Large intestine (tissue), 3 donors: ENCODE measurements around the gene ZSWIM1. TPM values are rescaled to one million over a fixed set of nuclear protein-coding genes. Genes with fewer than 3 reads are reported as not detected.
A peak's percentile ranks its signal among the peaks of the same experiment; 100 is the strongest.

Experiments
- DNase-seq, 2 donors: peaks; one replicate each; pipeline versions ENCODE4 v3.0.0 to v3.0.0-alpha.2; 2013
- H3K27ac ChIP-seq: one replicate; pipeline ENCODE4 v1.5.1; 2013; ENCODE audit warnings: low read length
- H3K27me3 ChIP-seq: 2 replicates; pipeline ENCODE4 v1.6.1; 2013; ENCODE audit warnings: low read length; ENCODE audit not compliant: control insufficient read depth, insufficient read depth
- H3K36me3 ChIP-seq: 2 replicates; pipeline ENCODE4 v1.6.1; 2013; ENCODE audit warnings: low read length; ENCODE audit not compliant: control insufficient read depth, insufficient read depth
- H3K4me1 ChIP-seq: one replicate; pipeline ENCODE4 v1.6.1; 2013; ENCODE audit warnings: low read length; ENCODE audit not compliant: control insufficient read depth, insufficient read depth
- H3K4me3 ChIP-seq: one replicate; pipeline ENCODE4 v1.5.1; 2013; ENCODE audit warnings: low read length
- H3K9me3 ChIP-seq: one replicate; pipeline ENCODE4 v1.6.1; 2013; ENCODE audit warnings: mild to moderate bottlenecking, low read depth, low read length, moderate library complexity; ENCODE audit not compliant: control insufficient read depth
- WGBS: methylation state at CpG from one replicate; pipeline ENCODE4 v1.1.5; 2013; ENCODE audit warnings: low lambda C conversion rate; ENCODE audit not compliant: insufficient coverage; 5-methylcytosine and 5-hydroxymethylcytosine counted together
- polyA plus RNA-seq: library from polyadenylated mRNA; unstranded; fragments of 120-200 nt; gene quantifications from one replicate; pipeline ENCODE4 v1.2.1, GENCODE V29; 2013

The ZSWIM1 gene
- polyA plus RNA-seq, 1 donor: 17.3 TPM

DNA sequence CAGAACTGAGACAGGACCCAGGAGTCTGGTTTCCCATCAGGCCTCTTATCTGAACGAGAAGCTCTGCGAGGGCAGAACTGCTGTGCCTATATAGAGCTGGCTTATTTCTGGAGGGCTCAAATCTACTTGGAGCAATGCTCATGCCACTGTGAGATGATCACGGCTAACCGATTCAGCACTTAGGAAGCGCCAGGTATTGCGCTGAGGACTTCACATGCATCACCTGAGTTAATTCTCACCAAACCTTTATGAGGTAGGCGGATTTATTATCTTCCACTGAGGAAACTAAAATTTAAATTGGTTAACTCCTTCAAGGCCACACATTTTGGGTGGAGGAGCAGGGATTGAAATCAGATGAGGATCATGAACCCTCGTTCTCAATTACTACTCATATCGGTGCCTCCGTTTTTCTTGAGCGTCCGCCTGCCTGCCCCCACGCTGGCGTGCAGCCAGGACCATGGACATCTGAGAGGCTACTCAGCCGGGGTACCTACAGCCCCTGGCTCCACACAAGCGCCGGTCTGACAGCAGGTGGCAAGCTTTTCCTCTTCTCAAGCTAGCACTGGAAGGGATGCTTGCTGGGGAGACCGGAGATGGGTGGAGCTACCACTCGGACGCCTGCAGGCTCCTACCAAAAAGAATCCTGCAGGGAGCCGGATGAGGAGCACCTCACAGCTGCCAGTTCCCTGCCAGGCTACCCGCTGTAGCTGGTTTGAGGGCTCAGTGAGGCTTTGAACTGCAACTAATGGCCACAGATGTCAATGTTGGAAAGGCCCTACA, 52.4 kb downstream of the ZSWIM1 start:
- no peaks in the 10 kb centered on the region for H3K9me3 ChIP-seq
- peaks cover 11% of the 10 kb centered on the region for H3K4me1 ChIP-seq
- H3K27ac ChIP-seq: peak overlapping the region; percentile 100
- no peaks in the 10 kb centered on the region for H3K27me3 ChIP-seq
- WGBS: no CpG with 5 or more reads among the region's 22 CpGs
- DNase-seq: peak; percentile 66 to 73
- peak overlapping the region; percentile 100 for H3K4me3 ChIP-seq
- H3K36me3 ChIP-seq: peaks cover 13% of the 10 kb centered on the region

DNA sequence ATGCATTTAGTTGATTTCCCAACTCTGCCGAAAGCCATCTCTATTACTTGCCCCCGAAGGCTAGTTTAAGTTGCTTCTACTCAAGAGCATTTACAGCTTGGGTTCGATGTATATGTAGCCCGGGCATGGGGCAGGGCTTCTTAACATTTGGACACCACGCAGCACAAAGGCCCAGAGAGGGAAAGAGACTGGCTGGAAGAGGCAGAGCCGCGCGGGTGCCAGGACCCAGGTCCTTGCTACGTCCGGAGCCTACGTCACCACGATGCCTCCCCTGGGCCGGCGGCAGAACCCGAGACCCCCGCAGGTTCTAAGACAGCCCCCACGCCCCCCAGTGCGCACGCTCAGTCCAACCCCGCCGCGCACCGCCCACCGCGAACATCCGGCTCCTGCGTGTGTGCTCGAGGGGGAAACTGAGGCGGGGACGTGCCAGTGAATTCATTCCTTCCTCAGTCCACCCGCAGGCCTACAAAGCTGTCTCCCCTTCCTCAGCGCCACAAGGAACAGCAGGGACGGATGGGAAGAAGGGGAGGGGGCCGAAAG, 53.1 kb downstream of the ZSWIM1 start:
- Histone ChIP-seq H3K27me3 (no peaks in the 10 kb centered on the region), H3K4me1 (peaks cover 11% of the 10 kb centered on the region), H3K36me3 (peaks cover 19% of the 10 kb centered on the region), H3K4me3 (peak overlapping the region; percentile 100), H3K27ac (peak overlapping the region; percentile 100), H3K9me3 (no peaks in the 10 kb centered on the region)
- WGBS: no CpG with 5 or more reads among the region's 34 CpGs
- peak in 1 of 2 donors; percentile 54 for DNase-seq

Other genes starting within 250 kb of the ZSWIM1 start
- gene WFDC9, start 249.9 kb upstream of the ZSWIM1 start, polyA plus RNA-seq: not detected
- not detected for gene WFDC11, start 211.0 kb upstream of the ZSWIM1 start, polyA plus RNA-seq
- gene WFDC13, start 179.2 kb upstream of the ZSWIM1 start, polyA plus RNA-seq: not detected
- not detected for gene WFDC10B, start 176.2 kb upstream of the ZSWIM1 start, polyA plus RNA-seq
- not detected for gene SPINT4, start 158.9 kb upstream of the ZSWIM1 start, polyA plus RNA-seq
- 0.57 TPM for gene WFDC3, start 89.3 kb upstream of the ZSWIM1 start, polyA plus RNA-seq
- gene DNTTIP1, start 89.3 kb upstream of the ZSWIM1 start, polyA plus RNA-seq: 27.1 TPM
- gene UBE2C, start 68.6 kb upstream of the ZSWIM1 start, polyA plus RNA-seq: 35.6 TPM
- 10.9 TPM for gene TNNC2, start 53.9 kb upstream of the ZSWIM1 start, polyA plus RNA-seq
- gene SNX21, start 47.4 kb upstream of the ZSWIM1 start, polyA plus RNA-seq: 11.1 TPM
- gene ACOT8, start 23.8 kb upstream of the ZSWIM1 start, polyA plus RNA-seq: 26.5 TPM
- gene ZSWIM3, start 23.6 kb upstream of the ZSWIM1 start, polyA plus RNA-seq: 6.5 TPM
- gene SPATA25, start 6.4 kb downstream of the ZSWIM1 start, polyA plus RNA-seq: 17.3 TPM
- 15.6 TPM for gene NEURL2, start 10.0 kb downstream of the ZSWIM1 start, polyA plus RNA-seq
- gene CTSA, start 10.1 kb downstream of the ZSWIM1 start, polyA plus RNA-seq: 851 TPM
- 25.2 TPM for gene PLTP, start 30.9 kb downstream of the ZSWIM1 start, polyA plus RNA-seq
- 28.1 TPM for gene PCIF1, start 53.5 kb downstream of the ZSWIM1 start, polyA plus RNA-seq
- 13.4 TPM for gene ZNF335, start 91.0 kb downstream of the ZSWIM1 start, polyA plus RNA-seq
- gene MMP9, start 127.7 kb downstream of the ZSWIM1 start, polyA plus RNA-seq: 1.6 TPM
- gene SLC12A5, start 148.0 kb downstream of the ZSWIM1 start, polyA plus RNA-seq: 3.5 TPM
- gene NCOA5, start 208.7 kb downstream of the ZSWIM1 start, polyA plus RNA-seq: 38.9 TPM
- 2.8 TPM for gene CD40, start 237.1 kb downstream of the ZSWIM1 start, polyA plus RNA-seq